CD4-positive, alpha-beta T cell treated with Interleukin-12 subunit alpha and Interleukin-12 subunit beta, for 1 hour (primary cell): Measurements from ENCODE around the gene TLCD1.

Experiments
- DNase-seq: peaks from one replicate; pipeline ENCODE4 v3.0.0-alpha.2; 2020

Gene TLCD1

DNA sequence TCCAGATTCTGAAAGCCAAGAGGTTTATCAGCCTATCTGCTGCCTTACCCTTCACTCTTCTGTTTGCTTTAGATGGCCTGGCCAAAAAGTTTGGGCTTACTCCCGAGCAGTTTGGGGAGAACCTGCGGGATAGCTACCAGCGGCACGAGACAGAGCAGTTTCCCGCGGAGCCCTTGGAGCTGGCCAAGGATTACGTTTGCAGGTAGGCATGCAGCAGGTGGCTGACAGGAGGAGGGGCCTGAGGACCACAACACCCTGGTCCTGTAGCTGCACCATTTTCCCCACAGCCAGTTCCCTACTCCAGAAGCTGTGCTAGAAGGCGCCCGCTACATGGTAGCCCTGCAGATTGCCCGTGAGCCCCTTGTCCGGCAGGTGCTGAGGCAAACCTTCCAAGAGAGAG, 43.4 kb downstream of the TLCD1 start:
- no peak for DNase-seq

DNA sequence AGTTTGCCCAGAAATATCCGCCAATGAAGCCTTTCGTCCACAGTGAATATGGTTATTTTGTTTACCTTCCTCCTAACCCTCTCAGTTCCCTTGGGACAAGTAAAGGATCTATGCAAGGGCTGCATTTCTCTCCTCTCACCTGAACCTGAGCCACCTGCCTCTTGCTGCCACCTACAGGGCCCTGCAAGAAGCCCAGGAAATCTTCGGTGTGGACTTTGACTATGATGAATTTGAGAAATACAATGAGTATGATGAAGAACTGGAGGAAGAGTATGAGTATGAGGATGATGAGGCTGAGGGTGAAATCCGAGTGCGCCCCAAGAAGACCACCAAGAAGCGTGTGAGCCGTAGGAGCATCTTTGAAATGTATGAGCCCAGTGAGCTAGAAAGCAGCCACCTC, 50.1 kb downstream of the TLCD1 start:
- DNase-seq, result no peak

DNA sequence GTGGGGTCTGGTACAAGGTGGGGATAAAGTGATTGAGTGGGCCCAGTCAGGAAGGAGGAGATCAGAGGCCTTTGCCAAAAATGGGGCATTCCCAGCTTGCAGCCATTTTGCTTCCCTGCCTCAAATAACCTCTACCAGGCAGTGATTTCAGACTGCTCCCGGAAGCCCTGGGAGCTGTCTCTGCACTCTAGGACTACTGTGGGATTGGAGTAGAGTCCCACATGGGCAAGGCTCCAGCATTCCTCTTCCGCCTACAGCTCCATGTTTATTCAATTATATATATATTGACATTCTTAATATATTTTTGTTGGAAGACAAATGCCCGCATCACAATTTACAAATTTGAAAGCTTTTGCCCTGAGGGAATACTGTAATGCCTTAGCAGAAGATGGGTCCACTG, 50.5 kb downstream of the TLCD1 start:
- DNase-seq, result no peak
